ENCODE results near the gene CA10.

CA10 gene

GRCh38 chr17:51767287-51767686, 391.2 kb downstream of the CA10 start:
- Histone ChIP-seq H3K9ac (no peak overlapping the region), H3K27ac (no peak overlapping the region), H3K4me1 (peaks cover 0 to 14% (median 0%) of the 10 kb centered on the region in 10 experiments; a peak in 7 of 20 replicates), H3K27me3 (no peaks in the 10 kb centered on the region), H3K4me2 (no peak overlapping the region), H4K20me1 (no peaks in the 10 kb centered on the region), H3K36me3 (no peaks in the 10 kb centered on the region), H3K4me3 (no peak overlapping the region), H3K9me3 (replicated peaks in 1 of 11) (no peaks in the 10 kb centered on the region)
- TF ChIP-seq Cebpa-rat (IDR thresholded peaks at IDR 0.05), result no peak

- no peaks in the 10 kb centered on the region for H3K9me3 ChIP-seq (replicated peaks in 1 of 11)
- TF ChIP-seq Cebpa-rat (IDR thresholded peaks at IDR 0.05), result no peak
- no peak overlapping the region for H3K4me3 ChIP-seq
- no peak overlapping the region for H3K4me2 ChIP-seq
- H3K27me3 ChIP-seq, result no peaks in the 10 kb centered on the region
- H3K27ac ChIP-seq, result no peak overlapping the region
- no peaks in the 10 kb centered on the region for H3K36me3 ChIP-seq
- no peak overlapping the region for H3K9ac ChIP-seq
- peaks cover 0 to 14% (median 0%) of the 10 kb centered on the region in 10 experiments; a peak in 7 of 20 replicates for H3K4me1 ChIP-seq
- H4K20me1 ChIP-seq, result no peaks in the 10 kb centered on the region
These were observed 393.0 kb downstream of the CA10 start for GRCh38 chr17:51765282-51766135.

GRCh38 chr17:51764387-51764971, 394.0 kb downstream of the CA10 start:
- no peak for TF ChIP-seq Cebpa-rat (IDR thresholded peaks at IDR 0.05)
- no peaks in the 10 kb centered on the region for H3K36me3 ChIP-seq
- no peak overlapping the region for H3K4me3 ChIP-seq
- H3K9me3 ChIP-seq (replicated peaks in 1 of 11), result no peaks in the 10 kb centered on the region
- no peaks in the 10 kb centered on the region for H3K27me3 ChIP-seq
- no peak overlapping the region for H3K27ac ChIP-seq
- no peak overlapping the region for H3K9ac ChIP-seq
- no peak overlapping the region for H3K4me2 ChIP-seq
- no peaks in the 10 kb centered on the region for H4K20me1 ChIP-seq
- peaks cover 0 to 10% (median 0%) of the 10 kb centered on the region in 10 experiments; a peak in 7 of 20 replicates for H3K4me1 ChIP-seq

GRCh38 chr17:51763058-51763457, 395.5 kb downstream of the CA10 start:
- H3K4me1 ChIP-seq, result no peaks in the 10 kb centered on the region

GRCh38 chr17:51761105-51761504, 397.4 kb downstream of the CA10 start:
- no peaks in the 10 kb centered on the region for H3K36me3 ChIP-seq
- H3K27me3 ChIP-seq, result no peaks in the 10 kb centered on the region
- no peak for TF ChIP-seq Cebpa-rat (IDR thresholded peaks at IDR 0.05)
- no peaks in the 10 kb centered on the region for H3K9me3 ChIP-seq (replicated peaks in 1 of 11)
- no peak overlapping the region for H3K4me3 ChIP-seq
- no peak overlapping the region for H3K4me2 ChIP-seq
- no peak overlapping the region for H3K9ac ChIP-seq
- no peaks in the 10 kb centered on the region for H4K20me1 ChIP-seq
- no peak overlapping the region for H3K27ac ChIP-seq
- no peaks in the 10 kb centered on the region for H3K4me1 ChIP-seq

More at GRCh38 chr17:51763058-51763457, 395.5 kb downstream of the CA10 start:
- no peaks in the 10 kb centered on the region for H3K9me3 ChIP-seq (replicated peaks in 1 of 11)
- no peak overlapping the region for H3K4me3 ChIP-seq
- no peaks in the 10 kb centered on the region for H4K20me1 ChIP-seq
- H3K9ac ChIP-seq, result peak overlapping the region in 1 of 11 experiments; percentile 35; a peak in 1 of 22 replicates
- TF ChIP-seq Cebpa-rat (IDR thresholded peaks at IDR 0.05), result no peak
- no peak overlapping the region for H3K27ac ChIP-seq
- no peaks in the 10 kb centered on the region for H3K27me3 ChIP-seq
- no peak overlapping the region for H3K4me2 ChIP-seq
- H3K36me3 ChIP-seq, result no peaks in the 10 kb centered on the region

- Histone ChIP-seq H3K9ac (no peak overlapping the region), H3K9me3 (replicated peaks in 1 of 11) (no peaks in the 10 kb centered on the region), H3K36me3 (no peaks in the 10 kb centered on the region), H4K20me1 (no peaks in the 10 kb centered on the region), H3K27ac (no peak overlapping the region), H3K4me2 (no peak overlapping the region), H3K4me1 (no peaks in the 10 kb centered on the region), H3K27me3 (no peaks in the 10 kb centered on the region), H3K4me3 (no peak overlapping the region)
- TF ChIP-seq Cebpa-rat (IDR thresholded peaks at IDR 0.05), result no peak
These were observed 399.3 kb downstream of the CA10 start for GRCh38 chr17:51759260-51759659.

- H3K4me2 ChIP-seq, result no peak overlapping the region
- H3K4me1 ChIP-seq, result no peaks in the 10 kb centered on the region
- H3K9me3 ChIP-seq (replicated peaks in 1 of 11), result no peaks in the 10 kb centered on the region
- no peak overlapping the region for H3K27ac ChIP-seq
- no peak for TF ChIP-seq Cebpa-rat (IDR thresholded peaks at IDR 0.05)
- no peak overlapping the region for H3K4me3 ChIP-seq
- no peaks in the 10 kb centered on the region for H3K27me3 ChIP-seq
- no peaks in the 10 kb centered on the region for H3K36me3 ChIP-seq
- H4K20me1 ChIP-seq, result no peaks in the 10 kb centered on the region
- H3K9ac ChIP-seq, result no peak overlapping the region
These were observed 407.4 kb downstream of the CA10 start for GRCh38 chr17:51751072-51751471.

GRCh38 chr17:51748749-51749604, 409.5 kb downstream of the CA10 start:
- Histone ChIP-seq H3K4me2 (no peak overlapping the region), H3K9me3 (replicated peaks in 1 of 11) (no peaks in the 10 kb centered on the region), H3K27me3 (no peaks in the 10 kb centered on the region), H3K27ac (no peak overlapping the region), H3K36me3 (no peaks in the 10 kb centered on the region), H4K20me1 (no peaks in the 10 kb centered on the region), H3K4me1 (no peaks in the 10 kb centered on the region), H3K9ac (no peak overlapping the region), H3K4me3 (no peak overlapping the region)
- no peak for TF ChIP-seq Cebpa-rat (IDR thresholded peaks at IDR 0.05)

GRCh38 chr17:51746421-51746820, 412.1 kb downstream of the CA10 start:
- Histone ChIP-seq H3K36me3 (no peaks in the 10 kb centered on the region), H3K27ac (no peak overlapping the region), H3K4me3 (no peak overlapping the region), H3K4me1 (no peaks in the 10 kb centered on the region), H4K20me1 (no peaks in the 10 kb centered on the region), H3K27me3 (no peaks in the 10 kb centered on the region), H3K9me3 (replicated peaks in 1 of 11) (no peaks in the 10 kb centered on the region), H3K9ac (no peak overlapping the region), H3K4me2 (no peak overlapping the region)
- no peak for TF ChIP-seq Cebpa-rat (IDR thresholded peaks at IDR 0.05)
